IMR-90 (cell line): ENCODE results near the gene LMO1. TPM values are rescaled to one million over a fixed set of nuclear protein-coding genes. Genes with fewer than 3 reads are reported as not detected.

Source experiments
- ATAC-seq: fragments of 200-7000 bp; cut with Tn5 transposase; 2 replicates; pipeline ENCODE4 v1.9.1; 2020; ENCODE audit warnings: low read depth, mild to moderate bottlenecking, moderate library complexity
- BruUV-seq: library from RNA; stranded (reverse); fragments of 400-500 nt; replicated peaks from 2 replicates; lab custom pipeline; 2021; lab: Mats Ljungman, UMichigan
- CTCF ChIA-PET: fragments of 300-600 bp; formaldehyde crosslinking; extraction: SDS; loops from one replicate; lab custom pipeline; 2021; ENCODE audit warnings: antibody characterized with exemption; lab: Yijun Ruan, JAX
- POLR2A ChIA-PET: fragments of 300-600 bp; sonication (Branson Sonifier 250); formaldehyde crosslinking; loops from one replicate; lab custom pipeline; 2022; ENCODE audit warnings: antibody characterized with exemption; ENCODE audit not compliant: unreplicated experiment; lab: Charles Lee
- DNase-seq: peaks from one replicate; pipeline ENCODE4 v3.0.0; 2013
- H2AFZ ChIP-seq: replicated peaks from 2 replicates; pipeline ENCODE3; 2013; ENCODE audit warnings: low read length, mild to moderate bottlenecking; ENCODE audit not compliant: poor library complexity
- H2AK5ac ChIP-seq: 2 replicates; pipeline ENCODE4 v1.6.1; 2013; ENCODE audit warnings: low read depth, low read length, inconsistent platforms
- H2AK9ac ChIP-seq: replicated peaks from 2 replicates; pipeline ENCODE3; 2013; ENCODE audit warnings: mild to moderate bottlenecking, low read depth, low read length, moderate library complexity; ENCODE audit not compliant: poor library complexity
- H2BK120ac ChIP-seq: 2 replicates; pipeline ENCODE4 v1.6.1; 2013; ENCODE audit warnings: low read depth, low read length, inconsistent platforms
- H2BK15ac ChIP-seq: 3 replicates; pipeline ENCODE4 v1.6.1; 2013; ENCODE audit warnings: low read depth, low read length, inconsistent platforms
- H2BK20ac ChIP-seq: 2 replicates; pipeline ENCODE4 v1.6.1; 2013; ENCODE audit warnings: low read depth, mild to moderate bottlenecking, inconsistent platforms, low read length, moderate library complexity
- H2BK5ac ChIP-seq: 2 replicates; pipeline ENCODE4 v1.6.1; 2013; ENCODE audit warnings: mild to moderate bottlenecking, low read depth, low read length, inconsistent platforms; ENCODE audit not compliant: poor library complexity, severe bottlenecking
- H3K14ac ChIP-seq: replicated peaks from 2 replicates; pipeline ENCODE4 v1.6.1; 2013; ENCODE audit warnings: low read depth, low read length, inconsistent platforms
- H3K18ac ChIP-seq: 2 replicates; pipeline ENCODE4 v1.6.1; 2013; ENCODE audit warnings: low read depth, low read length, control low read depth
- H3K23ac ChIP-seq: 2 replicates; pipeline ENCODE4 v1.6.1; 2013; ENCODE audit warnings: low read depth, low read length, inconsistent platforms
- H3K27ac ChIP-seq: 2 replicates; pipeline ENCODE4 v1.5.1; 2013; ENCODE audit warnings: mild to moderate bottlenecking, control low read depth, low read length; ENCODE audit not compliant: insufficient read depth
- H3K27me3 ChIP-seq: 2 replicates; pipeline ENCODE4 v1.6.1; 2013; ENCODE audit warnings: low read length; ENCODE audit not compliant: control insufficient read depth, insufficient read depth
- H3K36me3 ChIP-seq: 2 replicates; pipeline ENCODE4 v1.6.1; 2013; ENCODE audit warnings: low read length, mixed read lengths; ENCODE audit not compliant: control insufficient read depth, insufficient read depth
- H3K4ac ChIP-seq: 2 replicates; pipeline ENCODE4 v1.6.1; 2013; ENCODE audit warnings: low read depth, low read length, inconsistent platforms
- H3K4me1 ChIP-seq: 2 replicates; pipeline ENCODE4 v1.6.1; 2013; ENCODE audit warnings: low read length, mixed read lengths; ENCODE audit not compliant: control insufficient read depth, insufficient read depth
- H3K4me2 ChIP-seq: 2 replicates; pipeline ENCODE4 v1.6.1; 2013; ENCODE audit warnings: low read depth, mild to moderate bottlenecking, control low read depth, low read length, moderate library complexity
- H3K4me3 ChIP-seq: 2 replicates; pipeline ENCODE4 v1.5.1; 2013; ENCODE audit warnings: low read depth, mild to moderate bottlenecking, control low read depth, low read length, moderate library complexity; ENCODE audit not compliant: insufficient read depth
- H3K56ac ChIP-seq: 2 replicates; pipeline ENCODE4 v1.6.1; 2013; ENCODE audit warnings: low read length, inconsistent platforms; ENCODE audit not compliant: insufficient read depth; ENCODE audit errors: extremely low read depth
- H3K79me1 ChIP-seq, 2 experiments: 2 replicates each; pipeline ENCODE4 v1.6.1; 2013; ENCODE audit warnings: low read length in 2 of 2, inconsistent platforms in 1 of 2, low read depth in 1 of 2
- H3K9ac ChIP-seq: 2 replicates; pipeline ENCODE4 v1.6.1; 2013; ENCODE audit warnings: low read depth, low read length, control low read depth
- H3K9me1 ChIP-seq: 2 replicates; pipeline ENCODE4 v1.6.1; 2013; ENCODE audit warnings: low read length, inconsistent platforms; ENCODE audit not compliant: insufficient read depth
- H3K9me3 ChIP-seq: 2 replicates; pipeline ENCODE4 v1.6.1; 2013; ENCODE audit warnings: low read length; ENCODE audit not compliant: control insufficient read depth, insufficient read depth
- H4K20me1 ChIP-seq: 2 replicates; pipeline ENCODE4 v1.6.1; 2013; ENCODE audit warnings: low read length, inconsistent platforms; ENCODE audit not compliant: insufficient read depth
- H4K5ac ChIP-seq: 2 replicates; pipeline ENCODE4 v1.6.1; 2013; ENCODE audit warnings: mild to moderate bottlenecking, low read depth, low read length, control low read depth
- H4K8ac ChIP-seq, 2 experiments: 2 replicates each; pipeline ENCODE4 v1.6.1; 2013; ENCODE audit warnings: low read depth in 2 of 2, low read length in 2 of 2, control low read depth in 1 of 2, inconsistent platforms in 1 of 2
- H4K91ac ChIP-seq: 2 replicates; pipeline ENCODE4 v1.6.1; 2013; ENCODE audit warnings: low read depth, low read length, inconsistent platforms; ENCODE audit not compliant: insufficient read depth
- ELK1 ChIP-seq: fragments of 150-350 bp; IDR thresholded peaks from 2 replicates; pipeline ENCODE4 v1.6.1; 2016; ENCODE audit warnings: low read depth, mild to moderate bottlenecking, low read length, moderate library complexity, borderline replicate concordance
- FOS ChIP-seq: fragments of 150-350 bp; IDR thresholded peaks from 2 replicates; pipeline ENCODE4 v1.6.1; 2016; ENCODE audit warnings: low read depth, low read length
- MAFK ChIP-seq: IDR thresholded peaks from 2 replicates; pipeline ENCODE4 v1.6.1; 2012; ENCODE audit warnings: low read depth, low read length, improper control_type of control experiment
- MAZ ChIP-seq: IDR thresholded peaks from 2 replicates; pipeline ENCODE4 v1.6.1; 2012; ENCODE audit warnings: low read depth, mild to moderate bottlenecking, low read length, improper control_type of control experiment, moderate library complexity, borderline replicate concordance
- MXI1 ChIP-seq: IDR thresholded peaks from 2 replicates; pipeline ENCODE4 v1.6.1; 2012; ENCODE audit warnings: low read depth, mild to moderate bottlenecking, low read length, moderate library complexity, borderline replicate concordance
- NFE2L2 ChIP-seq: fragments of 150-350 bp; IDR thresholded peaks from 2 replicates; pipeline ENCODE4 v1.6.1; 2016; ENCODE audit warnings: low read depth, mild to moderate bottlenecking, low read length
- POLR2A ChIP-seq: IDR thresholded peaks from 2 replicates; pipeline ENCODE4 v1.6.1; 2012; ENCODE audit warnings: mild to moderate bottlenecking, low read depth, low read length
- RAD21 ChIP-seq: IDR thresholded peaks from 2 replicates; pipeline ENCODE4 v1.6.1; 2012; ENCODE audit warnings: low read length, improper control_type of control experiment
- RCOR1 ChIP-seq: IDR thresholded peaks from 2 replicates; pipeline ENCODE4 v1.6.1; 2012; ENCODE audit warnings: mild to moderate bottlenecking, low read length, improper control_type of control experiment; ENCODE audit not compliant: insufficient replicate concordance
- SMC3 ChIP-seq: fragments of 150-350 bp; IDR thresholded peaks from 2 replicates; pipeline ENCODE4 v1.6.1; 2016; ENCODE audit warnings: low read depth, mild to moderate bottlenecking, antibody characterized with exemption, low read length, moderate library complexity
- WGBS, 2 experiments: methylation state at CpG; one replicate each; pipeline versions ENCODE4 v1.1.5 to v1.1.7; 2013; ENCODE audit warnings: missing lambda C conversion rate in 2 of 2; ENCODE audit not compliant: insufficient read length in 1 of 2; ENCODE audit errors: extremely low coverage in 2 of 2; 5-methylcytosine and 5-hydroxymethylcytosine counted together
- dilution Hi-C: fragments of 300-500 bp; cut with HindIII; formaldehyde crosslinking; loops from one replicate; pipeline ENCODE4 v1.14.3; 2018; ENCODE audit warnings: low sequenced_read_pairs; ENCODE audit not compliant: unreplicated experiment
- in situ Hi-C: fragments of 300-500 bp; cut with MboI; formaldehyde crosslinking; loops from 3 replicates; pipeline ENCODE4 v1.14.3; 2019; ENCODE audit warnings: low sequenced_read_pairs, inconsistent platforms, mixed read lengths
- intact Hi-C: fragments of 100-400 bp; cut with micrococcal nuclease; formaldehyde crosslinking; loops from 2 replicates; pipeline ENCODE4 v1.10.0; 2022
- polyA plus RNA-seq, 3 experiments: library from polyadenylated mRNA; depleted of rRNA; stranded (reverse); fragments of >200 nt; gene quantifications; 2 replicates each; pipeline ENCODE4 v1.2.3, GENCODE V29; 2012; ENCODE audit warnings: low replicate concordance in 1 of 3
- total RNA-seq: library from RNA; depleted of rRNA; stranded (reverse); fragments of >200 nt; gene quantifications from 2 replicates; pipeline ENCODE4 v1.2.3, GENCODE V29; 2012

Gene LMO1
- total and polyA plus RNA-seq, 2 of the 4 experiments (the other 2 are of a cell fraction) = not detected

DNA sequence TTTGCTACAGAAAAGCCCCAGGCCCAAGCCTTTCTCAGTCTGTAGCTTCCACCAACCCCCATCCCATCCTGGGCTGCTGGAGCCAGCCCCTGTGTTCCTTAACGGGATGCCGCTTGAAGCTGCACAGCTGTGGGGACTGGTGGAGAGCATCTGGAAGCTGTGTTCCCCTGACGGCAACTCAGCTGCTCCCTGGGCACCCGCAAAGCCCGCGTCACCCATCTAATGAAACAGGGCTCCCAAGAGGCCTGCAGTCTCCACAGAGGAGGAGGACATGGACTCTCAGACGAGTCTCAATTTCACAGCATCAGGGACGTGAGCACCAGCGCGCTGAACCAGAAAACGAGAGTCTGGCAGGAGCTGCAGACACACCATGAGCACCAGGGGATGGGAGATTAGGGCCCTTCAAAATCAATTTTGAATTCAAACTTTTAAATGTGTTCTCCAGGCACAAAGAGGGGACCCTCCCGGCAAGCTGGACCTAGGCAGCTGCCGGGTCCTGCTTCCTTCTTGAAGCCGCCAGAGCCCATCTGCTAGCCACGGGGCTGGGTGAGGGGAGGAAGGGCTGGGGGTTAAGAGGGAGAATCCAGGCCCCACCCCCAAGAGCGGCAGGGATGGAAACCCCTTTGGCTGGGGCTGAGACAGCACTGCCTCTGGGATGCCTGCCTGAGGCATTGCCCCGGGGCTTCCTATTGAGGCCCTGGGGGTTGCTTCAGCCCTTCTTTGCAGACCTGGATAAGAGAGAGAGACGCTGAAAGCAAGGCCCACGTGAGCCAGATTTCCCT lies 21.0 kb downstream of the LMO1 start:
- no peak overlapping the region for H2BK5ac ChIP-seq
- H2AK9ac ChIP-seq = no peak overlapping the region
- POLR2A ChIA-PET = no interaction called here
- CTCF ChIA-PET = interaction anchor here (1.2 kb wide), 1 partner anchor 21 kb away, joined by 3 read pairs; the partner anchor contains the start of gene LMO1
- H3K56ac ChIP-seq = no peak overlapping the region
- no peaks in the 10 kb centered on the region for H3K9me3 ChIP-seq
- no peak overlapping the region for H2BK120ac ChIP-seq
- no peak overlapping the region for H3K9ac ChIP-seq
- H3K4ac ChIP-seq = no peak overlapping the region
- H3K9me1 ChIP-seq = no peaks in the 10 kb centered on the region
- dilution Hi-C loops = no loop called here
- no peak for ATAC-seq
- H3K4me2 ChIP-seq = no peak overlapping the region
- no peaks in the 10 kb centered on the region for H3K4me1 ChIP-seq
- H3K79me1 ChIP-seq = no peaks in the 10 kb centered on the region
- no peak overlapping the region for H3K18ac ChIP-seq
- intact Hi-C loops = no loop called here
- no peaks in the 10 kb centered on the region for H3K36me3 ChIP-seq
- no peak overlapping the region for H2AFZ ChIP-seq
- no peak overlapping the region for H4K91ac ChIP-seq
- H3K23ac ChIP-seq = no peak overlapping the region
- no peak overlapping the region for H4K5ac ChIP-seq
- no TSS peak for BruUV-seq
- no peak overlapping the region for H3K27ac ChIP-seq
- no peak overlapping the region for H4K8ac ChIP-seq
- no peak for DNase-seq
- H2AK5ac ChIP-seq = no peak overlapping the region
- in situ Hi-C loops = loop anchor here (25.0 kb wide), 2 partner anchors 720 to 870 kb away; partner anchors contain the start of gene TMEM9B
- no peak overlapping the region for H2BK15ac ChIP-seq
- WGBS, 2 experiments = 34% methylated on average over 9 of the region's 19 CpGs; no CpG with 5 or more reads in 1 of the 2 experiments
- H3K4me3 ChIP-seq = no peak overlapping the region
- H3K27me3 ChIP-seq = peaks cover 39% of the 10 kb centered on the region
- no peak for TF ChIP-seq MAFK
- no peak for TF ChIP-seq MXI1
- no peak for TF ChIP-seq RAD21
- TF ChIP-seq SMC3 = no peak
- no peak for TF ChIP-seq ELK1
- no peak for TF ChIP-seq RCOR1
- TF ChIP-seq POLR2A = no peak
- no peak for TF ChIP-seq MAZ
- no peak for TF ChIP-seq FOS
- no peak for TF ChIP-seq NFE2L2
- no peak overlapping the region for H2BK20ac ChIP-seq
- no peak overlapping the region for H3K14ac ChIP-seq
- H4K20me1 ChIP-seq = no peaks in the 10 kb centered on the region; the same call in 1 of the 2 replicates
